Measurements from ENCODE around the gene CXorf65.

The CXorf65 gene

DNA sequence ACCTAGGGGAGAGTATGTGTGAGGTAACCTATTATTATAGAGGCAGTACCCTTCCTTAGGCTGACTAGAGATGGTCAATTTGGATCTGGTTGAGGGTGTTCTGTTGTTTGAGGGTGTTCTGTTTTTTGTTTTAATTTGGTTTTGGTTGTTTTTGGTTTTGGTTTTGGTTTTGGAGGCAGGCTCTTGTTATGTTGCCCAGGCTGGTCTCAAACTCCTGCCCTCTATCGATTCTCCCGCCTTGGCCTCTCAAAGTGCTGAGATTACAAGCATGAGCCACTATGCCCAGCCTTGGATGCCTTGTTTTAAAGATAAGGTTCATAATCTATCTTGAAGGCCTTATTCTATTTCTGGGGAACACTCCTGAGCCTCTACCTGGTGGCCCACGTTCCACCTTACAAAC, 912 bp downstream of the CXorf65 start:
- DNase-seq (ENCODE audit: low read depth): no peak

DNA sequence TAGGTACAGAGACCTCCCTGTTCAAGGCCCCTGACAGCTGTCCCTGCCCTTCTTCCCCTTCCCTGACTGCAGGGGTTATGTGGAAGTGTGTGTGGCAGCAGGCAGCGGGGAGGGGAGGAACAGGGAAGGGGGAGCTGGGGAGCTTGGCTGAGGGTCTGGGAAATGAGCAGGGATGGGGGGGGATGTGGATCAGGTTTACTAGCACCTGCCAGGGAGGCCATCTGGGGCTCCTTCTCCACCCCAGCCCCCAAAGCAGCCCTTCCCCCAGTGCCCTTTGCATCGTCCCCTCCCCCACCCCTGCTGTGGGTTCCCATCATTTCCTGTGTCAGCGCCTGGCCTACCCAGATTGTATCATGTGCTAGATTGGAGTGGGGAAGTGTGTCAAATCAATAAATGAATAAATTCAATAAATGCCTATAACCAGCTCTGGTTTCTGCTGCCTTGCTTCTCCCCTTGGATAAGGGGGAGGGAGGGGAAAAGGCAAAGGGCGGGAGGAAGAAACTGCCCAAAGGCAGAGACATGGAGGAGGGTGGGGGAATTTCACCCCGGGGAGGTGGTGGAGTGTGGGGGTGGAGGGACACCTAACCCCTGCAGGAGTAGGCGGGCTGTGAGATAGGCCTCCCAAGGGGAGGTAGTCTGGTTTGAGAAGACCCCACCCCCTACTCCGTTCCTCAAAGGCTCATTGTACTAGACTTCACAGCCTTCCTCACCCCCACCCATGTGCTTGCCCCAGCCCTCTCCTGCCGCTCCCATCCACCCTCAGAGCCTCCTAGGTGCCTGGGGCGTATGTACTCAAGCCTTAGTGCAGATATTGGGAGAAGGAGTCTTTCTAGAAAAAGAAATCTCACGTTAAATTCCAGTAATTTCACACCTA, 3.2 kb downstream of the CXorf65 start:
- DNase-seq (ENCODE audit: low read depth): no peak

GRCh38 chrX:71102292-71102691, 4.2 kb downstream of the CXorf65 start:
- DNase-seq (ENCODE audit: low read depth): no peak

GRCh38 chrX:71100581-71101505, 5.7 kb downstream of the CXorf65 start:
- DNase-seq (ENCODE audit: low read depth): no peak

- no peak for DNase-seq (ENCODE audit: low read depth)
Measured at GRCh38 chrX:71099736-71100135, 6.8 kb downstream of the CXorf65 start.

- no peak for DNase-seq (ENCODE audit: low read depth)
Measured at GRCh38 chrX:71098951-71099506, 7.5 kb downstream of the CXorf65 start.

GRCh38 chrX:71098302-71098701, 8.2 kb downstream of the CXorf65 start:
- DNase-seq (ENCODE audit: low read depth): peak; percentile 58

DNA sequence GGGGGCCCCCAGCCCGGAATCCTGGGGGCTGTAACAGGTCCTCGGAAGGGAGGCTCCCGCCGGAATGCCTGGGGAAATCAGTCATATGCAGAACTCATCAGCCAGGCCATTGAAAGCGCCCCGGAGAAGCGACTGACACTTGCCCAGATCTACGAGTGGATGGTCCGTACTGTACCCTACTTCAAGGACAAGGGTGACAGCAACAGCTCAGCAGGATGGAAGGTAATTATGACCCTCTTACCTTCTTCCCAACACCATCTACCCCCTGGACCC, 9.8 kb downstream of the CXorf65 start:
- no peak for DNase-seq (ENCODE audit: low read depth)

GRCh38 chrX:71095981-71096759, 10.4 kb downstream of the CXorf65 start:
- DNase-seq (ENCODE audit: low read depth): no peak

DNA sequence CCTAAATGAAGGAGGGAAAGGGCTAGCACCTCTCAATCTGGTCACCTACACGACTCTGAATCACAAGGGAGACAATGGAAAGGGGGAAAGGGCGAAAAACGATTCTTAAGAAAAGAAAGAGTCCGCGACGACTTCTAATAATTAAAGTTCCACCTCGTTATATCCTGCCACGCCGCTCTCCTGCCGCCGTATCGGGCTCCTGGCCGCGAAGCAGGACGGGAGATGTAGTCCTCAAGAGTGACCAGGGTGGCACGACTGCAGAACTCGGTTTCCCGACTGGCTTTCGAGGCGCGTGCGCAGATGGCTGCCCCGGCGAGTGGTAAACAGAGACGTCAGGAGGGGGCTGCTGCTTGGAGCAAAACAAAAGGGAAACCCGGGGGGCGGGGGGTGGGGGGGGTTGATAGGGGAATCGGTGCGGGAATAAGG, 11.0 kb downstream of the CXorf65 start, which contains the start of gene FOXO4:
TSS of gene FOXO4 (plus strand) at position 297 of the 426 bp plus-strand sequence. CDS start 678 bp downstream, outside the sequence.
- DNase-seq (ENCODE audit: low read depth): peak; percentile 77

DNA sequence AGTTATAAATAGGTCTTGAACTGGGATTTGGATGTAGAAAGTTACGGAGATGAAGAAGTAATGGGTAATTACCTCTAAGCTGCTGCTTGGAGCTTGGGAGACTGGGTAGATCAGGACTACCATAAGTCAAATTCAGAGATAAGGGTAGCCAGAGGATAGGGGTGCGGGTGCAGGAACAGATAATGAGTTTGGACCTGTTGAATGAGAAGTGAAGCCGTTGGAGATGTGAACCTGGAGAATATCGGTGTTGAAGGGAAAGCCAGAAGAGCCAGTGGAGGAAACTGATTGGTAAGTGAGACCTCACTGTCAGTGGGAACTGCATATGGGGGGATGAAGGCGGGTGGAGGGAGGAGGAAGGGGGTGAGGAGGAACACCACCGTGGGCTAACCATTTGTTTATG, 11.5 kb downstream of the CXorf65 start:
- no peak for DNase-seq (ENCODE audit: low read depth)

GRCh38 chrX:71091263-71091662, 15.3 kb downstream of the CXorf65 start:
- DNase-seq (ENCODE audit: low read depth): no peak

DNA sequence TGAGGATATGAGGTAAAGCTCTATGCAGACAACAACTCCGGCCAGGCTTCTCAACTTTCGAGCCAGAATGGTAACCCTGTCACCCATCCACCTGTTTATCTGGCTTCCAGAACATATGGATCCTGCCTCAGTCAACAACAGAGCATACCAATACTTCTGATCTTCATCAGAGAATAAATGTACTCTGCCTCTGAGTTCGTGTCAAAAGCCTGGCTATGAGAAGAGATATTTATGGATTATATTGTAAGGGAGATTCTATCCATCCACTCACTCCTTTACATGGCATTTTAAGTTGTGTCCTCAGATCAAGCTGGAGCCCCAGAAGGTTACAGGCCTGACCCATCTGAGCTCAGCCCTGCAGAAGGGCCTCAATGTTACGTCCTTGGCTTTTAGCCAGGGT, 20.6 kb downstream of the CXorf65 start:
- DNase-seq (ENCODE audit: low read depth): no peak

- DNase-seq (ENCODE audit: low read depth): no peak
Measured at GRCh38 chrX:71082822-71083221, 23.7 kb downstream of the CXorf65 start.

GRCh38 chrX:71082124-71082647, 24.4 kb downstream of the CXorf65 start:
- no peak for DNase-seq (ENCODE audit: low read depth)

DNA sequence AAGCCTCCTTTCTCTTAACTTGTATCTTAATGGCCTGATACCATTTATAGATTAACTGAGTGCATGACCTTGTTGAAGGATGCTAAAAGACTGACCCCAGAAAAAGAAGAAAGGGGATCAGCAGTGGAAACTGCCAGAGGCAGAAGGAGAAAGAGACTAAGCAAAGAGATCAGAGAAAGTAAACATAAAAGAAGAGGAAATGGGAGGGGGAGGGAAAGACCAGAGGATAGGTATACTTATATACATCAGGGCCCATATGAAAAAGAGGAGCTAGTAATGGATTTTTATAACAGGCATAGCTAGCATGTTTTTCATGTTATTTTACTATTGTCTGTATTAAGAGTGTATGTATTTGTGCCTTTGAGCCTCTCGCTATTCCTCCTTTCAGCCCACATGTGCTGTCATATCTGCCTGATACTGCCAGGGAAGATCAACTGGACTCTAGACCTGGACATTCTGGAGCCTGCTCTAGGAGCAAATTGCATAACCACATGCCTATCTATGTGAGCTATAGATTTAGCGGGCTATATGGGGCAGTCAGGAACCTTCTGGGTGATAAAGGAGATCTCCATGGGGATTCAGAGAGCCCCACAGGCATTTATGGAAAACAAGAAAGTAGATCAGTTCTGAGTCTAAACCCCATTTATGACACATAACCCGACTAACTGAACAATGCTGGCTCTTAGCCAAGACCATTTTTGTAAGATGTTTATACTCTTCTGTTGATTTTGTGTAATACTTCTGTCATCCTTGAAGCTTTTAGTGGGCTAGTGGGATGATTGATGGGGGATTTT, 25.0 kb downstream of the CXorf65 start:
- no peak for DNase-seq (ENCODE audit: low read depth)

DNA sequence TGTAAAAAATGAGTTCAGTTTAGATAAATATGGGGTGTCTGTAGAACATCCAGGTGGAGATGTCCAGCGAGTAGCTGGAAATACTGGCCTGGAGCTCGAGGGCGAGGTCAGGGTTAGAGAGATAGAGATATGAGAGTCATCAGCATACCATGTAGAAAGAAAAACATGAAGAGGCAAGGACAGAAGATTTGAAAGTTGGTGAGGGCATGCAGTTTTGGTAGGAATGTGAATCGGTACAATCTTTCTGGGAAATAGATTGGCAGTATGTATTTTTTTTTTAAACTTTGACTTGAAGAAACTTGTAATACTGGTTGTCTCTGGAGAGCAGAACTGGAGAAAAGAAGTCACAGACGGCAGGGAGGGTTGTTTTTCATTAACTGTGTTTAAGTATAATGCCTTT, 36.0 kb downstream of the CXorf65 start:
- no peak for DNase-seq (ENCODE audit: low read depth)

DNA sequence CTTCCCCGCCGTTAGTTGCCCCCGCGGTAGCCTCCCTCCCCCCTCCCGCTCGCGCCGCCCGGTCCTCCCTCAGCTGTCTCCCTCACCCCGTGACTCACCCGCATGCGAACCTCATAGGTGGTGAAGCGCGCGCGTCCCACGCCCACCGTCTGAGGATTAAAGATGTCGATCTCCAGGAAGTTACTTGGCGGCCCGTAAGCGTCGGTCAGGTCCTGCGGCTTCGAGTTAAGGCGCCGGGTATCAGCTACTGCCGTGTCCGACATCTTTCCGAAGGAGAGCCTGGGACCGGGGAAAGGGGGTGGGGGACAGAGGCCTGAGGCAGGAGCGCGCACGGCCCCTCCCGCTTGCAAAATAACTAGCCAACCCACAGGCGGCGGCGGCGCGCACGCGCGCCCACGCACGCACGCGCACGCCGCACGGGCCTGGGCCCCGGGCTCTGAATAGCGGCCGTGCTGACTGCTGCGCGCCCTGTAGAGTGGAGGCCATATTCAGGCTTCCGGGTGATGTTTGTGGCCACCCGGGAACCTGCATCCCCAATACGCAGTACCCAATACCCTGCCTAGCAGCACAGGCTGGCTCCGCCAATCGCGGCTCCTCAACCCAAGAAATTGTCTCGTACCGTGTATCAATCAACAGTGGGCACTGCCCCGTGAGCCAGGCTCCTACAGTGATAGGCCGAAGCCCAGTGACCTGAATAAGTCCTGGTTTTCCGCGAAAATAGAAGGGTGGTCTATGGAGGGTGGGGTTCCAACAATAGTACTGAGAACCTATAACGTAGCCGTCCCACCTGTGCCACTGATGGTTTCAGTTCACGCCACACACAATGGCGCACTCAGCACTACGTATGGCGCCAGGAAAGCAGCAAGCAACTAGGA, 38.3 kb downstream of the CXorf65 start, which contains the start of gene SNX12:
TSS of gene SNX12 (minus strand) at position 291 of the 875 bp plus-strand sequence. CDS start at position 263, 28 bp downstream.
- DNase-seq (ENCODE audit: low read depth): peak; percentile 72

GRCh38 chrX:71067712-71068043, 38.9 kb downstream of the CXorf65 start:
- DNase-seq (ENCODE audit: low read depth): peak; percentile 1

- no peak for DNase-seq (ENCODE audit: low read depth)
Measured at GRCh38 chrX:71067089-71067488, 39.5 kb downstream of the CXorf65 start.

Data from stimulated activated CD8-positive, alpha-beta memory T cell treated with anti-CD3 and anti-CD28 coated beads, Interleukin-12 subunit alpha, Interleukin-12 subunit beta, amount 100 ng/mL, for 1 hour (primary cell).